Endothelial cell of umbilical vein (primary cell): Measurements from ENCODE around the gene CLNS1A. TPM values are rescaled to one million over a fixed set of nuclear protein-coding genes. Genes with fewer than 3 reads are reported as not detected.

Experiments
- BruUV-seq: library from RNA; stranded (reverse); fragments of 400-500 nt; replicated peaks from 2 replicates; lab custom pipeline; 2021; lab: Mats Ljungman, UMichigan
- CTCF ChIA-PET: fragments of 300-600, 350-600 bp; sonication (Branson Sonifier 250); formaldehyde crosslinking; loops from one replicate; lab custom pipeline; 2021; ENCODE audit warnings: antibody characterized with exemption, inconsistent platforms; lab: Charles Lee
- POLR2A ChIA-PET: fragments of 300-600, 350-600 bp; sonication (Branson Sonifier 250); formaldehyde crosslinking; loops from one replicate; lab custom pipeline; 2021; ENCODE audit warnings: antibody characterized with exemption, inconsistent platforms; lab: Charles Lee
- DNase-seq: peaks from one replicate; pipeline ENCODE4 v3.0.0-alpha.2; 2011; ENCODE audit warnings: low read depth, low spot score
- FAIRE-seq: peaks from 2 replicates; lab custom pipeline; 2011; peaks lifted over from hg19 to GRCh38; lab: Jason Lieb, UNC
- H2AFZ ChIP-seq: 2 replicates; pipeline ENCODE4 v1.6.0; 2012; ENCODE audit warnings: low read depth, low read length, control low read depth, inconsistent platforms
- H3K27ac ChIP-seq: 2 replicates; pipeline ENCODE4 v1.5.1; 2011; ENCODE audit warnings: low read depth, mild to moderate bottlenecking, control low read depth, low read length, moderate library complexity; ENCODE audit not compliant: insufficient read depth
- H3K27me3 ChIP-seq, 2 experiments: 2 replicates each; pipeline versions ENCODE4 v1.6.0 to v1.6.1; 2011; ENCODE audit warnings: low read length in 2 of 2, mixed read lengths in 1 of 2; ENCODE audit not compliant: control insufficient read depth in 2 of 2, insufficient read depth in 2 of 2
- H3K36me3 ChIP-seq, 2 experiments: 2 replicates in 1 of 2; 3 replicates in 1 of 2; pipeline ENCODE4 v1.5.1; 2011; ENCODE audit warnings: low read length in 2 of 2, mild to moderate bottlenecking in 1 of 2, moderate library complexity in 1 of 2; ENCODE audit not compliant: control insufficient read depth in 2 of 2, insufficient read depth in 2 of 2; ENCODE audit errors: extremely low read depth in 1 of 2
- H3K4me1 ChIP-seq: 3 replicates; pipeline ENCODE4 v1.5.1; 2011; ENCODE audit warnings: mild to moderate bottlenecking, low read length; ENCODE audit not compliant: control insufficient read depth, insufficient read depth; ENCODE audit errors: extremely low read depth
- H3K4me2 ChIP-seq: 2 replicates; pipeline ENCODE4 v1.6.1; 2011; ENCODE audit warnings: low read length, control low read depth, mixed read lengths; ENCODE audit not compliant: insufficient read depth
- H3K4me3 ChIP-seq, 3 experiments: fragments of 200-600 bp in 1 of 3; sonication (generic), shearing (Covaris generic) in 1 of 3; replicated peaks in 1 of 3; 2 replicates each; pipeline ENCODE4 v1.5.1; 2011 to 2016; ENCODE audit warnings: control low read depth in 3 of 3, low read length in 3 of 3, mild to moderate bottlenecking in 2 of 3, inconsistent platforms in 1 of 3, low read depth in 1 of 3, moderate library complexity in 1 of 3; ENCODE audit not compliant: insufficient read depth in 1 of 3
- H3K79me2 ChIP-seq: 2 replicates; pipeline ENCODE4 v1.6.0; 2012; ENCODE audit warnings: low read length, inconsistent platforms; ENCODE audit not compliant: control insufficient read depth, insufficient read depth
- H3K9ac ChIP-seq: replicated peaks from 2 replicates; pipeline ENCODE3; 2011; ENCODE audit warnings: low read length, control low read depth; ENCODE audit not compliant: insufficient read depth; ENCODE audit errors: extremely low read depth
- H3K9me1 ChIP-seq: replicated peaks from 3 replicates; pipeline ENCODE4 v1.6.0; 2011; ENCODE audit warnings: mild to moderate bottlenecking, low read length; ENCODE audit not compliant: control insufficient read depth, insufficient read depth; ENCODE audit errors: extremely low read depth
- H3K9me3 ChIP-seq: replicated peaks from 2 replicates; pipeline ENCODE4 v1.5.1; 2012; ENCODE audit warnings: low read length, inconsistent platforms; ENCODE audit not compliant: control insufficient read depth, insufficient read depth
- H4K20me1 ChIP-seq: replicated peaks from 2 replicates; pipeline ENCODE3; 2011; ENCODE audit warnings: mild to moderate bottlenecking, low read length; ENCODE audit not compliant: control insufficient read depth, insufficient read depth; ENCODE audit errors: extremely low read depth
- EZH2 ChIP-seq: IDR thresholded peaks from 2 replicates; pipeline ENCODE4 v1.6.1; 2012; ENCODE audit warnings: borderline replicate concordance, low read depth, mild to moderate bottlenecking, moderate library complexity, low read length, inconsistent platforms; ENCODE audit not compliant: severe bottlenecking
- FOS ChIP-seq: IDR thresholded peaks from 2 replicates; pipeline ENCODE4 v1.6.1; 2011; ENCODE audit warnings: mild to moderate bottlenecking, low read length, moderate library complexity, borderline replicate concordance; ENCODE audit not compliant: insufficient read depth
- GATA2 ChIP-seq: IDR thresholded peaks from 2 replicates; pipeline ENCODE4 v1.7.0; 2011; ENCODE audit warnings: low read depth, mild to moderate bottlenecking, moderate library complexity, mixed read lengths, low read length; ENCODE audit not compliant: insufficient read length, insufficient read depth
- JUN ChIP-seq: IDR thresholded peaks from 2 replicates; pipeline ENCODE4 v1.6.1; 2011; ENCODE audit warnings: borderline replicate concordance, low read depth; ENCODE audit not compliant: insufficient read length, insufficient read depth
- MYC ChIP-seq: IDR thresholded peaks from one replicate; pipeline ENCODE4 v1.6.1; 2011; ENCODE audit warnings: mild to moderate bottlenecking, low read depth, low read length
- POLR2A ChIP-seq: IDR thresholded peaks from 2 replicates; pipeline ENCODE4 v1.6.1; 2012; ENCODE audit warnings: low read depth, mild to moderate bottlenecking, control low read depth, low read length
- POLR2AphosphoS5 ChIP-seq: IDR thresholded peaks from 2 replicates; pipeline ENCODE4 v1.6.1; 2012; ENCODE audit warnings: low read depth, mild to moderate bottlenecking, control low read depth, low read length, moderate library complexity; ENCODE audit not compliant: insufficient read depth
- dilution Hi-C: fragments of 300-500 bp; cut with MboI; formaldehyde crosslinking; loops from one replicate; pipeline ENCODE4 v1.15.0; 2019; ENCODE audit warnings: low sequenced_read_pairs; ENCODE audit not compliant: extremely low pct_ligation_motif_present
- intact Hi-C: fragments of 100-400 bp; cut with micrococcal nuclease; formaldehyde crosslinking; loops from one replicate; pipeline ENCODE4 v1.10.0; 2022
- polyA plus RNA-seq, 4 experiments: library from polyadenylated mRNA; depleted of rRNA in 3 of 4; stranded (reverse) in 3 of 4; unstranded in 1 of 4; fragments of >200 nt; gene quantifications; 2 replicates each; pipeline versions ENCODE4 v1.2.1 to v1.2.3, GENCODE V29; 2011 to 2012; ENCODE audit warnings: missing spikeins in 1 of 4
- total RNA-seq: library from RNA; stranded (reverse); gene quantifications from 2 replicates; pipeline ENCODE4 v1.2.3, GENCODE V29; 2021
- TF ChIP-seq, protein P1 (sequence below), 2 donors: IDR thresholded peaks; 1 replicate in 1 of 2; 2 replicates in 1 of 2; pipeline ENCODE4 v1.5.1; 2011; ENCODE audit warnings: low read length in 2 of 2, mild to moderate bottlenecking in 2 of 2, moderate library complexity in 2 of 2, control low read depth in 1 of 2, inconsistent platforms in 1 of 2, low read depth in 1 of 2; ENCODE audit not compliant: insufficient read depth in 1 of 2; ENCODE audit errors: extremely low read depth in 1 of 2
- TF ChIP-seq, protein P2 (sequence below): IDR thresholded peaks from 2 replicates; pipeline ENCODE4 v1.6.1; 2011; ENCODE audit not compliant: insufficient read depth, insufficient read length

The CLNS1A gene
- total and polyA plus RNA-seq, 2 donors (not counting 3 experiments of a cell fraction or from before 2014, with no cell fraction given) = 84.5 to 99.7 TPM

DNA sequence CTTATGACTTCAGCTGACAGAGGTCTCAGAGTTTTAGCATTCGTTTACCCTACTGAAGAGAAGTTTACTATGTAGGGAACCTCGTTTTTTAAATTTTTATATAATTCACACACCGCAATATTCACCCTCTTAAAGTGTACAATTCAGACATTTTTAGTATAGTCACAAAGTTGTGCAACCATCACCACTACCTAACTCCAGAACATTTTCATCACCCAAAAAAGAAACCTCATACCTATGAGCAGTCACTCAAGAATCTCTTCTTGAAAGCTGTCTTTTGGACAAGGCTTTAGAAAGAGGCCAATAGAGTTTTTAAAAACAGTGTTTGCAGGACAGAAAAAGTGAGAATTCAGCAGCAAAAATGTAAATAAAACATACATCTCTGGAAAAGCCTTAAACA, 39.5 kb upstream of the CLNS1A start:
- CTCF ChIA-PET = no interaction called here
- FAIRE-seq (no peak), DNase-seq (no peak)
- Histone ChIP-seq H3K27ac (no peak overlapping the region), H3K4me3 (no peak overlapping the region), H4K20me1 (no peaks in the 10 kb centered on the region), H3K36me3 (peaks cover 11 to 34% of the 10 kb centered on the region in 2 experiments), H3K4me2 (no peak overlapping the region), H3K4me1 (no peaks in the 10 kb centered on the region), H2AFZ (no peak overlapping the region), H3K9ac (no peak overlapping the region), H3K79me2 (no peaks in the 10 kb centered on the region), H3K27me3 (no peaks in the 10 kb centered on the region), H3K9me1 (no peaks in the 10 kb centered on the region), H3K9me3 (no peaks in the 10 kb centered on the region)
- POLR2A ChIA-PET = no interaction called here
- intact Hi-C loops = no loop called here
- BruUV-seq = no TSS peak
- no peak for TF ChIP-seq JUN
- TF ChIP-seq POLR2A = no peak
- no peak for TF ChIP-seq FOS
- no peak for TF ChIP-seq MYC
- TF ChIP-seq POLR2AphosphoS5 = no peak
- TF ChIP-seq, protein P1, sequence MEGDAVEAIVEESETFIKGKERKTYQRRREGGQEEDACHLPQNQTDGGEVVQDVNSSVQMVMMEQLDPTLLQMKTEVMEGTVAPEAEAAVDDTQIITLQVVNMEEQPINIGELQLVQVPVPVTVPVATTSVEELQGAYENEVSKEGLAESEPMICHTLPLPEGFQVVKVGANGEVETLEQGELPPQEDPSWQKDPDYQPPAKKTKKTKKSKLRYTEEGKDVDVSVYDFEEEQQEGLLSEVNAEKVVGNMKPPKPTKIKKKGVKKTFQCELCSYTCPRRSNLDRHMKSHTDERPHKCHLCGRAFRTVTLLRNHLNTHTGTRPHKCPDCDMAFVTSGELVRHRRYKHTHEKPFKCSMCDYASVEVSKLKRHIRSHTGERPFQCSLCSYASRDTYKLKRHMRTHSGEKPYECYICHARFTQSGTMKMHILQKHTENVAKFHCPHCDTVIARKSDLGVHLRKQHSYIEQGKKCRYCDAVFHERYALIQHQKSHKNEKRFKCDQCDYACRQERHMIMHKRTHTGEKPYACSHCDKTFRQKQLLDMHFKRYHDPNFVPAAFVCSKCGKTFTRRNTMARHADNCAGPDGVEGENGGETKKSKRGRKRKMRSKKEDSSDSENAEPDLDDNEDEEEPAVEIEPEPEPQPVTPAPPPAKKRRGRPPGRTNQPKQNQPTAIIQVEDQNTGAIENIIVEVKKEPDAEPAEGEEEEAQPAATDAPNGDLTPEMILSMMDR (IDR thresholded peaks at IDR 0.05; ENCODE audit: extremely low read depth in 1 of 2, insufficient read depth in 1 of 2, low read depth in 1 of 2, low read length in 2 of 2) = no peak
- TF ChIP-seq, protein P2, sequence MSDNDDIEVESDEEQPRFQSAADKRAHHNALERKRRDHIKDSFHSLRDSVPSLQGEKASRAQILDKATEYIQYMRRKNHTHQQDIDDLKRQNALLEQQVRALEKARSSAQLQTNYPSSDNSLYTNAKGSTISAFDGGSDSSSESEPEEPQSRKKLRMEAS = no peak
- no peak for TF ChIP-seq EZH2
- no peak for TF ChIP-seq GATA2
- dilution Hi-C loops = no loop called here
